Epithelial cell of esophagus (primary cell): ENCODE data around the gene MXI1.

Source experiments
- DNase-seq: peaks from one replicate; pipeline ENCODE4 v3.0.0; 2010; ENCODE audit warnings: low read depth
- H3K4me3 ChIP-seq: 2 replicates; pipeline ENCODE4 v1.5.1; 2011; ENCODE audit warnings: mild to moderate bottlenecking, low read length, control low read depth
- TF ChIP-seq, protein P1 (sequence below): IDR thresholded peaks from 2 replicates; pipeline ENCODE4 v1.5.1; 2011; ENCODE audit warnings: low read depth, mild to moderate bottlenecking, low read length, control low read depth, inconsistent platforms; ENCODE audit not compliant: insufficient read depth; ENCODE audit errors: missing control alignments

MXI1 gene

DNA sequence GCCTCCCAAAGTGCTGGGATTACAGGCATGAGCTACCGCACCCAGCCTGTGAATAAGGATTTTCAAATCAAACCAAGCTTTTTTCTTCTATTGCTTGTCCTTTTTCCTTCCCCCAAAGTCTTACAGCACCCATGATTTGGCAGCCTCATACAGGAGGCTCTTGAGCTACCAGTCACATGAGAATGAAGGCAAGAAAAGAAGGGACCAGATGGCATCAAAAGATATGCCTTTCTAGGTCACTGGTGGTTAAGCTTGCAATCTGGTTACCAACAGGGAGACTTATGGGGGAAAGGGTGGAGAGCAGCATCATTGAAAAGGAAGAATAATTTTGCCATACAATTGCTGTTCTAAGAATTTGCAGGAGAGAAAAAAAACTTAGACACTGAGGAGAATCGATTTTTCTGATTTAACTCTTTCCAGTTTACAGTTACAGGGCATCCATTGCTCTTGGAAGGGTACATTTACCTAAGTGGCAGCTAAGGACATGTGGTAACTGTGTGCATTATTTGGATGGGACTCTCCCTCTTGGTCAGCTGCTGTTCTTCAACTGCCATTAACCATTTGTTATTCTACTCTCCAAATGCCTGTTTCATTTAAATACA, 67.8 kb downstream of the MXI1 start:
- TF ChIP-seq, protein P1, sequence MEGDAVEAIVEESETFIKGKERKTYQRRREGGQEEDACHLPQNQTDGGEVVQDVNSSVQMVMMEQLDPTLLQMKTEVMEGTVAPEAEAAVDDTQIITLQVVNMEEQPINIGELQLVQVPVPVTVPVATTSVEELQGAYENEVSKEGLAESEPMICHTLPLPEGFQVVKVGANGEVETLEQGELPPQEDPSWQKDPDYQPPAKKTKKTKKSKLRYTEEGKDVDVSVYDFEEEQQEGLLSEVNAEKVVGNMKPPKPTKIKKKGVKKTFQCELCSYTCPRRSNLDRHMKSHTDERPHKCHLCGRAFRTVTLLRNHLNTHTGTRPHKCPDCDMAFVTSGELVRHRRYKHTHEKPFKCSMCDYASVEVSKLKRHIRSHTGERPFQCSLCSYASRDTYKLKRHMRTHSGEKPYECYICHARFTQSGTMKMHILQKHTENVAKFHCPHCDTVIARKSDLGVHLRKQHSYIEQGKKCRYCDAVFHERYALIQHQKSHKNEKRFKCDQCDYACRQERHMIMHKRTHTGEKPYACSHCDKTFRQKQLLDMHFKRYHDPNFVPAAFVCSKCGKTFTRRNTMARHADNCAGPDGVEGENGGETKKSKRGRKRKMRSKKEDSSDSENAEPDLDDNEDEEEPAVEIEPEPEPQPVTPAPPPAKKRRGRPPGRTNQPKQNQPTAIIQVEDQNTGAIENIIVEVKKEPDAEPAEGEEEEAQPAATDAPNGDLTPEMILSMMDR = no peak
- DNase-seq = no peak
- H3K4me3 ChIP-seq = no peak overlapping the region

DNA sequence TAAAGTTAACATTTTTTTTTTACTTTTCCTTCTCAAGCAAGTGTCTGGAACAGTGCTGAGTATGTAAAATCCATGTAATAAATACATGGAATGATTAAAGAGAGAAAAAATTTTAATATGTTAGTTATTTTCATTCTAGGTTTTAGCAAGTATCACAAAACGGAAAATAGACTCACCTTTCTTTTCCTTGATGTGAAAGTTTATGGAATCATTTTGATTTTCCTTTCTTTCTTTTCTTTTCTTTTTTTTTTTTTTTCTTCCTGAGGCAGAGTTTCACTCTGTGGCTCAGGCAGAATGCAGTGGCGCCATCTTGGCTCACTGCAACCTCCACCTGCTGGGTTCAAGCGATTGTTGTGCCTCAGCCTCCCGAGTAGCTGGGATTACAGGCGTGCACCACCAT, 69.2 kb downstream of the MXI1 start:
- no peak overlapping the region for H3K4me3 ChIP-seq
- TF ChIP-seq, protein P1 = no peak
- no peak for DNase-seq

GRCh38 chr10:110277591-110277990, 70.2 kb downstream of the MXI1 start:
- TF ChIP-seq, protein P1 = no peak
- no peak overlapping the region for H3K4me3 ChIP-seq
- peak; percentile 19 for DNase-seq

GRCh38 chr10:110278562-110279406, 71.4 kb downstream of the MXI1 start:
- TF ChIP-seq, protein P1 = no peak
- H3K4me3 ChIP-seq = no peak overlapping the region
- no peak for DNase-seq

- TF ChIP-seq, protein P1 = peak; percentile 77
- H3K4me3 ChIP-seq = no peak overlapping the region
- DNase-seq = peak; percentile 71
Observed at GRCh38 chr10:110279407-110279986, 72.1 kb downstream of the MXI1 start.

DNA sequence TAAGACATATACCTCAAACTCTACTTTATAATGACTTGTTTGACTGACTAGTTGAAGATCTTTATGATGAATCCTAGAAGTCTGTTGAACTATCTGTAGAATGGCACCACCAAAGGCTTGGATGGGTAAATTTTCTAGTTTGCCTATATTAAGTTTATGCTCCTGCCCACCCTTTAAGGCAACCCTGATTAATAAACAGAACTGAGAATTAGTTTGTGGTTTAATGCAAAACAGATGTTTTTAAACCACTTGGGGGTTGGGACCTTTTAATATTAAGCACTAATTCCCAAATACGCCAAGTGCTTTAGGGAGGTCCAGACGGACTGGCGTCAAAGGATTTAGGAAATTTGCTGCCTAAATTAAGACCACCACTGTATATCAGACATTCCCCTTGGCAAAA, 76.9 kb downstream of the MXI1 start:
- H3K4me3 ChIP-seq = no peak overlapping the region
- DNase-seq = no peak
- TF ChIP-seq, protein P1 = no peak
